HCT116 (cell line): Measurements from ENCODE around the gene RALGAPA1. TPM values are rescaled to one million over a fixed set of nuclear protein-coding genes. Genes with fewer than 3 reads are reported as not detected.

Experiments used
- ATAC-seq: fragments of 200-7000 bp; cut with Tn5 transposase; 2 replicates; pipeline ENCODE4 v1.9.1; 2020; ENCODE audit warnings: mild to moderate bottlenecking, moderate library complexity
- BruUV-seq: library from RNA; stranded (reverse); fragments of 400-500 nt; replicated peaks from 2 replicates; lab custom pipeline; 2021; lab: Mats Ljungman, UMichigan
- CTCF ChIA-PET: fragments of 300-600 bp; sonication (Branson Sonifier 250); formaldehyde crosslinking; loops from one replicate; lab custom pipeline; 2021; ENCODE audit warnings: antibody characterized with exemption; lab: Charles Lee
- POLR2A ChIA-PET: fragments of 300-600, 350-600 bp; sonication (Branson Sonifier 250); formaldehyde crosslinking; loops from one replicate; lab custom pipeline; 2021; ENCODE audit warnings: antibody characterized with exemption; lab: Charles Lee
- RAD21 ChIA-PET, 2 experiments: fragments of 300-600 bp; sonication (Branson Sonifier 250); formaldehyde crosslinking; loops; one replicate each; lab custom pipeline; 2023; ENCODE audit warnings: low total read pairs in 2 of 2; ENCODE audit not compliant: uncharacterized antibody in 2 of 2, unreplicated experiment in 2 of 2, low non-redundant PET in 1 of 2; lab: Charles Lee
- DNase-seq: peaks from one replicate; pipeline ENCODE4 v3.0.0-alpha.2; 2010; ENCODE audit warnings: low read depth, low spot score
- H2AFZ ChIP-seq: fragments of 200-600 bp; shearing (Covaris generic), sonication (generic); 2 replicates; pipeline ENCODE4 v1.6.1; 2017; ENCODE audit warnings: low read depth, mixed run types, mixed read lengths, antibody characterized with exemption, low read length; ENCODE audit not compliant: poor library complexity, severe bottlenecking
- H3K27ac ChIP-seq: 2 replicates; pipeline ENCODE4 v1.5.1; 2012; ENCODE audit warnings: low read depth, low read length
- H3K27me3 ChIP-seq: fragments of 200-600 bp; sonication (generic); 2 replicates; pipeline ENCODE4 v1.6.1; 2016; ENCODE audit warnings: mixed run types, low read length, mixed read lengths; ENCODE audit not compliant: insufficient read depth
- H3K36me3 ChIP-seq, 2 experiments: fragments of 200-500 bp in 1 of 2; fragments of 200-600 bp in 1 of 2; sonication (Bioruptor generic) in 1 of 2; sonication (generic) in 1 of 2; 2 replicates each; pipeline versions ENCODE4 v1.5.1 to v1.6.1; 2014 to 2016; ENCODE audit warnings: low read length in 2 of 2, inconsistent platforms in 1 of 2, mixed read lengths in 1 of 2, mixed run types in 1 of 2; ENCODE audit not compliant: insufficient read depth in 2 of 2, control insufficient read depth in 1 of 2
- H3K4me1 ChIP-seq, 2 experiments: fragments of 200-600 bp in 1 of 2; sonication (generic) in 1 of 2; 2 replicates each; pipeline versions ENCODE4 v1.5.1 to v1.6.1; 2012 to 2017; ENCODE audit warnings: low read length in 2 of 2, inconsistent platforms in 1 of 2, mild to moderate bottlenecking in 1 of 2, mixed read lengths in 1 of 2, mixed run types in 1 of 2, moderate library complexity in 1 of 2; ENCODE audit not compliant: insufficient read depth in 2 of 2, control insufficient read depth in 1 of 2
- H3K4me2 ChIP-seq: fragments of 200-600 bp; sonication (generic); 2 replicates; pipeline ENCODE4 v1.6.1; 2017; ENCODE audit warnings: mixed run types, low read length, mixed read lengths
- H3K4me3 ChIP-seq, 2 experiments: fragments of 200-600 bp in 1 of 2; sonication (generic) in 1 of 2; replicated peaks in 1 of 2; 2 replicates each; pipeline ENCODE4 v1.5.1; 2011 to 2016; ENCODE audit warnings: low read length in 2 of 2, control low read depth in 1 of 2, low read depth in 1 of 2, mild to moderate bottlenecking in 1 of 2, mixed read lengths in 1 of 2, mixed run types in 1 of 2
- H3K79me2 ChIP-seq: fragments of 200-600 bp; sonication (generic); 2 replicates; pipeline ENCODE4 v1.6.1; 2017; ENCODE audit warnings: mild to moderate bottlenecking, mixed run types, low read length, moderate library complexity, mixed read lengths; ENCODE audit not compliant: insufficient read depth
- H3K9ac ChIP-seq: fragments of 200-600 bp; sonication (generic); 2 replicates; pipeline ENCODE4 v1.6.1; 2016; ENCODE audit warnings: low read length, mixed read lengths
- H3K9me2 ChIP-seq: fragments of 200-600 bp; sonication (generic), shearing (Covaris generic); 2 replicates; pipeline ENCODE4 v1.6.1; 2017; ENCODE audit warnings: mixed run types, mild to moderate bottlenecking, moderate library complexity; ENCODE audit not compliant: insufficient read depth
- H3K9me3 ChIP-seq, 2 experiments: fragments of 200-500 bp in 1 of 2; fragments of 200-600 bp in 1 of 2; sonication (Bioruptor generic) in 1 of 2; sonication (generic) in 1 of 2; 2 replicates each; pipeline ENCODE4 v1.6.1; 2014 to 2017; ENCODE audit warnings: low read length in 2 of 2, mixed read lengths in 2 of 2, inconsistent platforms in 1 of 2, low read depth in 1 of 2, mild to moderate bottlenecking in 1 of 2, mixed run types in 1 of 2, moderate library complexity in 1 of 2; ENCODE audit not compliant: control insufficient read depth in 1 of 2, insufficient read depth in 1 of 2
- H4K20me1 ChIP-seq: fragments of 200-600 bp; sonication (generic), shearing (Covaris generic); 2 replicates; pipeline ENCODE4 v1.6.1; 2017; ENCODE audit warnings: mixed run types, mild to moderate bottlenecking, moderate library complexity; ENCODE audit not compliant: insufficient read depth
- CBX3 ChIP-seq: IDR thresholded peaks from 2 replicates; pipeline ENCODE4 v1.6.1; 2012; ENCODE audit warnings: low read depth
- CTCF ChIP-seq, 3 experiments: fragments of 200-600 bp in 1 of 3; sonication (generic) in 1 of 3; IDR thresholded peaks in 2 of 3; conservative IDR thresholded peaks in 1 of 3; 2 replicates each; pipeline ENCODE4 v1.5.1; 2012 to 2017; ENCODE audit warnings: low read depth in 2 of 3, low read length in 2 of 3, antibody characterized with exemption in 1 of 3, borderline replicate concordance in 1 of 3, control low read depth in 1 of 3, mild to moderate bottlenecking in 1 of 3, mixed read lengths in 1 of 3, mixed run types in 1 of 3, moderate library complexity in 1 of 3; ENCODE audit not compliant: insufficient read depth in 1 of 3
- EGR1 ChIP-seq: IDR thresholded peaks from 2 replicates; pipeline ENCODE4 v1.6.1; 2012; ENCODE audit warnings: low read depth
- EZH2phosphoT487 ChIP-seq: fragments of 200-600 bp; IDR thresholded peaks from 2 replicates; pipeline ENCODE4 v1.6.1; 2018; ENCODE audit warnings: antibody characterized with exemption, borderline replicate concordance
- FOSL1 ChIP-seq: IDR thresholded peaks from 2 replicates; pipeline ENCODE4 v1.6.1; 2012; ENCODE audit warnings: low read depth
- JUND ChIP-seq: IDR thresholded peaks from 2 replicates; pipeline ENCODE4 v1.6.1; 2012
- POLR2A ChIP-seq: IDR thresholded peaks from 2 replicates; pipeline ENCODE4 v1.7.0; 2011; ENCODE audit warnings: borderline replicate concordance; ENCODE audit not compliant: insufficient read depth, insufficient read length; ENCODE audit errors: extremely low read depth
- SRF ChIP-seq: IDR thresholded peaks from 2 replicates; pipeline ENCODE4 v1.6.1; 2012; ENCODE audit warnings: low read depth
- TCF7L2 ChIP-seq: IDR thresholded peaks from 2 replicates; pipeline ENCODE4 v1.7.0; 2011; ENCODE audit warnings: borderline replicate concordance, inconsistent platforms; ENCODE audit not compliant: insufficient read depth, insufficient read length; ENCODE audit errors: extremely low read depth
- intact Hi-C: fragments of 100-400 bp; cut with micrococcal nuclease; formaldehyde crosslinking; loops from 2 replicates; pipeline ENCODE4 v1.10.0; 2022
- total RNA-seq: library from RNA; stranded (reverse); gene quantifications from one replicate; pipeline ENCODE4 v1.2.1, GENCODE V29; 2021; ENCODE audit not compliant: unreplicated experiment
- TF ChIP-seq, protein P1 (sequence below): IDR thresholded peaks from 2 replicates; pipeline ENCODE4 v1.6.1; 2011; ENCODE audit warnings: mild to moderate bottlenecking, low read length, moderate library complexity; ENCODE audit not compliant: insufficient replicate concordance; ENCODE audit errors: extremely low read depth
- TF ChIP-seq, protein P2 (sequence below): IDR thresholded peaks from 2 replicates; pipeline ENCODE4 v1.6.1; 2012; ENCODE audit warnings: low read depth

Gene RALGAPA1
- total RNA-seq, 1 experiment from 2014 or later, result 29.3 TPM

DNA sequence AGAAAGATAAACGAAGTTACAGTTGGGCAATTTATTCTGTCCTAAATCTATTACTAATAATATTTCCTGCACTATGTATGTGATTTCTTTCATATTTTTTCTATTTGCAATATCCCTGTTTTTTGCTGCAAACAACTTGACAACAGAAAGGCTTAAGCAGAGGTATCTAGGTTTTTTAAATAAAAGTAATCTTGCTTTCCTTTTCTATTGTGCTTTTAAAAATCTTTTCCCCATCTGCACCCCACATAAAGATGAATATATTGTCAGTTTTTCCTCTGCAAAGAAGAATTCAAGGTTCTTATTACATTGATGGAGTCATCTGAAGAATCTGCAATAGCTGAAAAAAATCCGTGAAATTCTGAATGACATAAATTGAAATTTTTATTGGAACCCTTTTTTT is 502 bp upstream of the RALGAPA1 start:
- Histone ChIP-seq H4K20me1 (no peaks in the 10 kb centered on the region), H3K4me2 (peak overlapping the region; percentile 93), H3K79me2 (peaks cover 32% of the 10 kb centered on the region), H3K27me3 (no peaks in the 10 kb centered on the region), H3K9ac (no peak overlapping the region), H3K4me3 (peak overlapping the region in 1 of 2 experiments; percentile 82; a peak in 2 of 4 replicates), H3K4me1 (peaks cover 8 to 10% of the 10 kb centered on the region in 2 experiments; a peak in 3 of 4 replicates), H3K9me3 (no peaks in the 10 kb centered on the region), H2AFZ (peak overlapping the region; percentile 94), H3K36me3 (no peaks in the 10 kb centered on the region), H3K27ac (peak overlapping the region; percentile 89; the same call in 1 of the 2 replicates), H3K9me2 (no peaks in the 10 kb centered on the region)
- CTCF ChIA-PET, result interaction anchor here (1.5 to 1.6 kb wide), 2 partner anchors 8 to 17 kb away, joined by 7 to 8 read pairs; partner anchors contain the start of gene BRMS1L
- no TSS peak for BruUV-seq
- ATAC-seq (no peak), DNase-seq (no peak)
- intact Hi-C loops, result no loop called here
- TF ChIP-seq POLR2A (no peak), FOSL1 (no peak), EGR1 (no peak), CBX3 (no peak), SRF (no peak), EZH2phosphoT487 (no peak), CTCF (IDR thresholded peaks at IDR 0.05 in 2 of 3, conservative IDR thresholded peaks at IDR 0.05 in 1 of 3; ENCODE audit: borderline replicate concordance in 1 of 3, insufficient read depth in 1 of 3, low read depth in 2 of 3, low read length in 2 of 3) (no peak), TCF7L2 (no peak), JUND (no peak)
- TF ChIP-seq, protein P1, sequence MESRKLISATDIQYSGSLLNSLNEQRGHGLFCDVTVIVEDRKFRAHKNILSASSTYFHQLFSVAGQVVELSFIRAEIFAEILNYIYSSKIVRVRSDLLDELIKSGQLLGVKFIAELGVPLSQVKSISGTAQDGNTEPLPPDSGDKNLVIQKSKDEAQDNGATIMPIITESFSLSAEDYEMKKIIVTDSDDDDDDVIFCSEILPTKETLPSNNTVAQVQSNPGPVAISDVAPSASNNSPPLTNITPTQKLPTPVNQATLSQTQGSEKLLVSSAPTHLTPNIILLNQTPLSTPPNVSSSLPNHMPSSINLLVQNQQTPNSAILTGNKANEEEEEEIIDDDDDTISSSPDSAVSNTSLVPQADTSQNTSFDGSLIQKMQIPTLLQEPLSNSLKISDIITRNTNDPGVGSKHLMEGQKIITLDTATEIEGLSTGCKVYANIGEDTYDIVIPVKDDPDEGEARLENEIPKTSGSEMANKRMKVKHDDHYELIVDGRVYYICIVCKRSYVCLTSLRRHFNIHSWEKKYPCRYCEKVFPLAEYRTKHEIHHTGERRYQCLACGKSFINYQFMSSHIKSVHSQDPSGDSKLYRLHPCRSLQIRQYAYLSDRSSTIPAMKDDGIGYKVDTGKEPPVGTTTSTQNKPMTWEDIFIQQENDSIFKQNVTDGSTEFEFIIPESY, result no peak
- TF ChIP-seq, protein P2, sequence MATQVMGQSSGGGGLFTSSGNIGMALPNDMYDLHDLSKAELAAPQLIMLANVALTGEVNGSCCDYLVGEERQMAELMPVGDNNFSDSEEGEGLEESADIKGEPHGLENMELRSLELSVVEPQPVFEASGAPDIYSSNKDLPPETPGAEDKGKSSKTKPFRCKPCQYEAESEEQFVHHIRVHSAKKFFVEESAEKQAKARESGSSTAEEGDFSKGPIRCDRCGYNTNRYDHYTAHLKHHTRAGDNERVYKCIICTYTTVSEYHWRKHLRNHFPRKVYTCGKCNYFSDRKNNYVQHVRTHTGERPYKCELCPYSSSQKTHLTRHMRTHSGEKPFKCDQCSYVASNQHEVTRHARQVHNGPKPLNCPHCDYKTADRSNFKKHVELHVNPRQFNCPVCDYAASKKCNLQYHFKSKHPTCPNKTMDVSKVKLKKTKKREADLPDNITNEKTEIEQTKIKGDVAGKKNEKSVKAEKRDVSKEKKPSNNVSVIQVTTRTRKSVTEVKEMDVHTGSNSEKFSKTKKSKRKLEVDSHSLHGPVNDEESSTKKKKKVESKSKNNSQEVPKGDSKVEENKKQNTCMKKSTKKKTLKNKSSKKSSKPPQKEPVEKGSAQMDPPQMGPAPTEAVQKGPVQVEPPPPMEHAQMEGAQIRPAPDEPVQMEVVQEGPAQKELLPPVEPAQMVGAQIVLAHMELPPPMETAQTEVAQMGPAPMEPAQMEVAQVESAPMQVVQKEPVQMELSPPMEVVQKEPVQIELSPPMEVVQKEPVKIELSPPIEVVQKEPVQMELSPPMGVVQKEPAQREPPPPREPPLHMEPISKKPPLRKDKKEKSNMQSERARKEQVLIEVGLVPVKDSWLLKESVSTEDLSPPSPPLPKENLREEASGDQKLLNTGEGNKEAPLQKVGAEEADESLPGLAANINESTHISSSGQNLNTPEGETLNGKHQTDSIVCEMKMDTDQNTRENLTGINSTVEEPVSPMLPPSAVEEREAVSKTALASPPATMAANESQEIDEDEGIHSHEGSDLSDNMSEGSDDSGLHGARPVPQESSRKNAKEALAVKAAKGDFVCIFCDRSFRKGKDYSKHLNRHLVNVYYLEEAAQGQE, result no peak
- POLR2A ChIA-PET, result interaction anchor here (1.1 to 3.0 kb wide), 2 partner anchors 8 to 17 kb away, joined by 6 to 10 read pairs; partner anchors contain the start of gene BRMS1L
- RAD21 ChIA-PET, result interaction anchor here in 1 of 2 experiments (0.6 to 1.0 kb wide), 2 partner anchors 122 to 369 kb away, joined by 3 to 4 read pairs; no protein-coding TSS in a partner anchor
